B cell (primary cell): Measurements from ENCODE around the gene CDHR2.

Experiments used
- CTCF ChIP-seq: fragments of 200-600 bp; IDR thresholded peaks from one replicate; pipeline ENCODE4 v1.8.0; 2022; ENCODE audit warnings: antibody characterized with exemption, mild to moderate bottlenecking
- EZH2 ChIP-seq: IDR thresholded peaks from 2 replicates; pipeline ENCODE4 v1.6.1; 2012; ENCODE audit warnings: borderline replicate concordance, low read depth, mild to moderate bottlenecking, moderate library complexity, low read length; ENCODE audit not compliant: insufficient read depth, poor library complexity, severe bottlenecking

- no peak for TF ChIP-seq CTCF
- no peak for TF ChIP-seq EZH2
Measured at GRCh38 chr5:176614805-176615478, 65.8 kb downstream of the CDHR2 start.
